Glutamatergic neuron (in vitro differentiated cells): ENCODE measurements around the gene C16orf95. TPM values are rescaled to one million over a fixed set of nuclear protein-coding genes. Genes with fewer than 3 reads are reported as not detected.
A peak's percentile ranks its signal among the peaks of the same experiment; 100 is the strongest.

Experiments
- DNase-seq: peaks from one replicate; pipeline ENCODE4 v3.0.0; 2022
- H3K27ac Mint-ChIP-seq: one replicate; pipeline ENCODE4 v1.8.0; 2020; ENCODE audit warnings: mild to moderate bottlenecking, mixed read lengths, inconsistent platforms; ENCODE audit not compliant: unreplicated experiment
- H3K27me3 Mint-ChIP-seq: one replicate; pipeline ENCODE4 v1.8.0; 2020; ENCODE audit warnings: mild to moderate bottlenecking, moderate library complexity, mixed read lengths, inconsistent platforms; ENCODE audit not compliant: unreplicated experiment
- H3K36me3 Mint-ChIP-seq: one replicate; pipeline ENCODE4 v1.8.0; 2020; ENCODE audit warnings: mild to moderate bottlenecking, mixed read lengths, inconsistent platforms; ENCODE audit not compliant: unreplicated experiment
- H3K4me1 Mint-ChIP-seq: one replicate; pipeline ENCODE4 v1.8.0; 2020; ENCODE audit warnings: mild to moderate bottlenecking, low read depth, mixed read lengths, inconsistent platforms; ENCODE audit not compliant: unreplicated experiment
- H3K4me3 Mint-ChIP-seq: one replicate; pipeline ENCODE4 v1.8.0; 2020; ENCODE audit warnings: mild to moderate bottlenecking, mixed read lengths, inconsistent platforms; ENCODE audit not compliant: unreplicated experiment
- H3K9me3 Mint-ChIP-seq: one replicate; pipeline ENCODE4 v1.8.0; 2020; ENCODE audit warnings: mild to moderate bottlenecking, moderate library complexity, mixed read lengths, inconsistent platforms; ENCODE audit not compliant: unreplicated experiment
- CTCF ChIP-seq: fragments of 200-600 bp; sonication (generic); IDR thresholded peaks from one replicate; pipeline ENCODE4 v1.5.0; 2021; ENCODE audit not compliant: partially characterized antibody, unreplicated experiment
- total RNA-seq: library from RNA; stranded (reverse); fragmentation: NEBNext Ultra II Directional; extraction: Animal tissue kit (Norgen Biotek cat#: 25700); gene quantifications from one replicate; pipeline ENCODE4 v1.2.1, GENCODE V29; 2021; ENCODE audit not compliant: unreplicated experiment

The C16orf95 gene
- total RNA-seq, 1 donor from 2014 or later, result 9.2 TPM

DNA sequence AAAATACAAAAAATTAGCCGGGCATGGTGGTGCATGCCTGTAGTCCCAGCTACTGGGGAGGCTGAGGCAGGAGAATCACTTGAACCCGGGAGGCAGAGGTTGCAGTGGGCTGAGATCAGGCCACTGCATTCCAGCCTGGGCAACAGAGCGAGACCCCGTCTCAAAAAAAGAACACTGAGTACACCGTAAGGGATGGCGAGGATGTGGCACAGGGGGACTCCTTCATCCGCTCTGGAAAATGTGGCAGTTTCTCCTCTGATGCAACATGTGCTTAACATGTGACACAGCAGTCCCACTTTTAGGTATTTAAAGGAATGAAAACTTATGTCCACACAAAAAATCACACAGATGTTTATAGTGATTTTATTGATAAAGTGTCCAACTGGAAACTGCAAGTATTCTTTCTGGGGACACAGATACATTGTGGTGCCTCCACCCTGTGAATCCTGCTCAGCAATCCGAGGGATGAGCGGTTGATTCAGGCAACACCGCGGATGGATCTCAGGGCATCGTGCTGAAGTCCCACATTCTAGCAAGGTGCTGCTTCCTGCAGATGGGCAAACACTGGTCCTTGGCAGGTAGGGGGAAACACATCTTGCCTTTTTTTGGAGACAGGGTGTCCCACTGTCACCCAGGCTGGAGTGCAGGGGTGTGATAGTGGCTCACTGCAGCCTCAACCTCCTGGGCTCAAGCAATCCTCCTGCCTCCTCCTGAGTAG lies 3.5 kb upstream of the C16orf95 start:
- no peaks in the 10 kb centered on the region for H3K36me3 Mint-ChIP-seq
- TF ChIP-seq CTCF, result no peak
- peaks cover 30% of the 10 kb centered on the region for H3K4me1 Mint-ChIP-seq
- peaks cover 5% of the 10 kb centered on the region for H3K9me3 Mint-ChIP-seq
- peak overlapping the region; percentile 97 for H3K27ac Mint-ChIP-seq
- peak; percentile 12 for DNase-seq
- H3K27me3 Mint-ChIP-seq, result peaks cover 11% of the 10 kb centered on the region
- peak overlapping the region; percentile 78 for H3K4me3 Mint-ChIP-seq

GRCh38 chr16:87319997-87320491 lies 2.9 kb upstream of the C16orf95 start:
- Mint-ChIP-seq H3K27ac (no peak overlapping the region), H3K4me1 (peaks cover 33% of the 10 kb centered on the region), H3K36me3 (no peaks in the 10 kb centered on the region), H3K27me3 (peaks cover 9% of the 10 kb centered on the region), H3K9me3 (peaks cover 5% of the 10 kb centered on the region), H3K4me3 (no peak overlapping the region)
- no peak for TF ChIP-seq CTCF
- DNase-seq, result no peak

- peaks cover 10% of the 10 kb centered on the region for H3K27me3 Mint-ChIP-seq
- TF ChIP-seq CTCF, result no peak
- no peaks in the 10 kb centered on the region for H3K36me3 Mint-ChIP-seq
- no peak overlapping the region for H3K27ac Mint-ChIP-seq
- peak overlapping the region; percentile 96 for H3K4me3 Mint-ChIP-seq
- H3K4me1 Mint-ChIP-seq, result peaks cover 33% of the 10 kb centered on the region
- H3K9me3 Mint-ChIP-seq, result peaks cover 5% of the 10 kb centered on the region
- no peak for DNase-seq
These were observed 1.8 kb upstream of the C16orf95 start for GRCh38 chr16:87319011-87319410.

- TF ChIP-seq CTCF, result no peak
- Mint-ChIP-seq H3K4me3 (peak overlapping the region; percentile 96), H3K36me3 (no peaks in the 10 kb centered on the region), H3K27ac (peak overlapping the region; percentile 96), H3K27me3 (peaks cover 10% of the 10 kb centered on the region), H3K4me1 (peaks cover 28% of the 10 kb centered on the region), H3K9me3 (peaks cover 5% of the 10 kb centered on the region)
- DNase-seq, result no peak
These were observed 805 bp upstream of the C16orf95 start for GRCh38 chr16:87317750-87318644.
